Measurements from ENCODE around the gene RYR2. TPM values are rescaled to one million over a fixed set of nuclear protein-coding genes. Genes with fewer than 3 reads are reported as not detected.

RYR2 gene
- total and polyA plus RNA-seq, 9 of the 15 experiments (the other 6 are each of a cell fraction or from before 2014, with no cell fraction given), result 0.03 to 0.42 (median 0.14) TPM

DNA sequence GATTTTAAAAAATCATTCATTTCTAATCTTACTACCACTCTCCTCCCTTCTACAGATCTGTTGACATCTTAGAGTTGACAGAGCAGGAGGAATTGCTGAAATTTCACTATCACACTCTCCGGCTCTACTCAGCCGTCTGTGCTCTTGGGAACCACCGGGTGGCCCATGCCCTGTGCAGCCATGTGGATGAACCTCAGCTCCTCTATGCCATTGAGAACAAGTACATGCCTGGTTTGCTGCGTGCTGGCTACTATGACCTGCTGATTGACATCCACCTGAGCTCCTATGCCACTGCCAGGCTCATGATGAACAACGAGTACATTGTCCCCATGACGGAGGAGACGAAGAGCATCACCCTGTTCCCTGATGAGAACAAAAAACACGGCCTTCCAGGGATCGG lies 572.0 kb downstream of the RYR2 start:
- H4K20me1 ChIP-seq (replicated peaks; ENCODE audit: control insufficient read depth, insufficient read depth, low read length), result no peaks in the 10 kb centered on the region
- H2AFZ ChIP-seq (ENCODE audit: low read depth, low read length), result no peak overlapping the region
- no peak overlapping the region for H3K27ac ChIP-seq (ENCODE audit: extremely low read depth, low read depth, low read length)
- ATAC-seq, result no peak
- no peaks in the 10 kb centered on the region for H3K27me3 ChIP-seq (ENCODE audit: control insufficient read depth in 2 of 2, insufficient read depth in 2 of 2, low read length in 2 of 2)
- in situ Hi-C loops (cut with MboI), result no loop called here
- WGBS (ENCODE audit: insufficient coverage, low coverage, missing lambda C conversion rate), result 4% methylated on average over 9 of the region's 9 CpGs
- H3K4me1 ChIP-seq (replicated peaks in 1 of 2; ENCODE audit: control insufficient read depth in 2 of 2, insufficient read depth in 2 of 2, low read length in 2 of 2), result no peaks in the 10 kb centered on the region
- no peaks in the 10 kb centered on the region; the same call in 1 of the 2 replicates for H3K9me3 ChIP-seq (replicated peaks; ENCODE audit: control insufficient read depth, insufficient read depth, low read depth, low read length)
- POLR2A ChIA-PET, result no interaction called here
- DNase-seq (ENCODE audit: extremely low read depth in 1 of 4, low spot score in 3 of 4), result no peak
- FAIRE-seq, result no peak
- TF ChIP-seq, protein P1, sequence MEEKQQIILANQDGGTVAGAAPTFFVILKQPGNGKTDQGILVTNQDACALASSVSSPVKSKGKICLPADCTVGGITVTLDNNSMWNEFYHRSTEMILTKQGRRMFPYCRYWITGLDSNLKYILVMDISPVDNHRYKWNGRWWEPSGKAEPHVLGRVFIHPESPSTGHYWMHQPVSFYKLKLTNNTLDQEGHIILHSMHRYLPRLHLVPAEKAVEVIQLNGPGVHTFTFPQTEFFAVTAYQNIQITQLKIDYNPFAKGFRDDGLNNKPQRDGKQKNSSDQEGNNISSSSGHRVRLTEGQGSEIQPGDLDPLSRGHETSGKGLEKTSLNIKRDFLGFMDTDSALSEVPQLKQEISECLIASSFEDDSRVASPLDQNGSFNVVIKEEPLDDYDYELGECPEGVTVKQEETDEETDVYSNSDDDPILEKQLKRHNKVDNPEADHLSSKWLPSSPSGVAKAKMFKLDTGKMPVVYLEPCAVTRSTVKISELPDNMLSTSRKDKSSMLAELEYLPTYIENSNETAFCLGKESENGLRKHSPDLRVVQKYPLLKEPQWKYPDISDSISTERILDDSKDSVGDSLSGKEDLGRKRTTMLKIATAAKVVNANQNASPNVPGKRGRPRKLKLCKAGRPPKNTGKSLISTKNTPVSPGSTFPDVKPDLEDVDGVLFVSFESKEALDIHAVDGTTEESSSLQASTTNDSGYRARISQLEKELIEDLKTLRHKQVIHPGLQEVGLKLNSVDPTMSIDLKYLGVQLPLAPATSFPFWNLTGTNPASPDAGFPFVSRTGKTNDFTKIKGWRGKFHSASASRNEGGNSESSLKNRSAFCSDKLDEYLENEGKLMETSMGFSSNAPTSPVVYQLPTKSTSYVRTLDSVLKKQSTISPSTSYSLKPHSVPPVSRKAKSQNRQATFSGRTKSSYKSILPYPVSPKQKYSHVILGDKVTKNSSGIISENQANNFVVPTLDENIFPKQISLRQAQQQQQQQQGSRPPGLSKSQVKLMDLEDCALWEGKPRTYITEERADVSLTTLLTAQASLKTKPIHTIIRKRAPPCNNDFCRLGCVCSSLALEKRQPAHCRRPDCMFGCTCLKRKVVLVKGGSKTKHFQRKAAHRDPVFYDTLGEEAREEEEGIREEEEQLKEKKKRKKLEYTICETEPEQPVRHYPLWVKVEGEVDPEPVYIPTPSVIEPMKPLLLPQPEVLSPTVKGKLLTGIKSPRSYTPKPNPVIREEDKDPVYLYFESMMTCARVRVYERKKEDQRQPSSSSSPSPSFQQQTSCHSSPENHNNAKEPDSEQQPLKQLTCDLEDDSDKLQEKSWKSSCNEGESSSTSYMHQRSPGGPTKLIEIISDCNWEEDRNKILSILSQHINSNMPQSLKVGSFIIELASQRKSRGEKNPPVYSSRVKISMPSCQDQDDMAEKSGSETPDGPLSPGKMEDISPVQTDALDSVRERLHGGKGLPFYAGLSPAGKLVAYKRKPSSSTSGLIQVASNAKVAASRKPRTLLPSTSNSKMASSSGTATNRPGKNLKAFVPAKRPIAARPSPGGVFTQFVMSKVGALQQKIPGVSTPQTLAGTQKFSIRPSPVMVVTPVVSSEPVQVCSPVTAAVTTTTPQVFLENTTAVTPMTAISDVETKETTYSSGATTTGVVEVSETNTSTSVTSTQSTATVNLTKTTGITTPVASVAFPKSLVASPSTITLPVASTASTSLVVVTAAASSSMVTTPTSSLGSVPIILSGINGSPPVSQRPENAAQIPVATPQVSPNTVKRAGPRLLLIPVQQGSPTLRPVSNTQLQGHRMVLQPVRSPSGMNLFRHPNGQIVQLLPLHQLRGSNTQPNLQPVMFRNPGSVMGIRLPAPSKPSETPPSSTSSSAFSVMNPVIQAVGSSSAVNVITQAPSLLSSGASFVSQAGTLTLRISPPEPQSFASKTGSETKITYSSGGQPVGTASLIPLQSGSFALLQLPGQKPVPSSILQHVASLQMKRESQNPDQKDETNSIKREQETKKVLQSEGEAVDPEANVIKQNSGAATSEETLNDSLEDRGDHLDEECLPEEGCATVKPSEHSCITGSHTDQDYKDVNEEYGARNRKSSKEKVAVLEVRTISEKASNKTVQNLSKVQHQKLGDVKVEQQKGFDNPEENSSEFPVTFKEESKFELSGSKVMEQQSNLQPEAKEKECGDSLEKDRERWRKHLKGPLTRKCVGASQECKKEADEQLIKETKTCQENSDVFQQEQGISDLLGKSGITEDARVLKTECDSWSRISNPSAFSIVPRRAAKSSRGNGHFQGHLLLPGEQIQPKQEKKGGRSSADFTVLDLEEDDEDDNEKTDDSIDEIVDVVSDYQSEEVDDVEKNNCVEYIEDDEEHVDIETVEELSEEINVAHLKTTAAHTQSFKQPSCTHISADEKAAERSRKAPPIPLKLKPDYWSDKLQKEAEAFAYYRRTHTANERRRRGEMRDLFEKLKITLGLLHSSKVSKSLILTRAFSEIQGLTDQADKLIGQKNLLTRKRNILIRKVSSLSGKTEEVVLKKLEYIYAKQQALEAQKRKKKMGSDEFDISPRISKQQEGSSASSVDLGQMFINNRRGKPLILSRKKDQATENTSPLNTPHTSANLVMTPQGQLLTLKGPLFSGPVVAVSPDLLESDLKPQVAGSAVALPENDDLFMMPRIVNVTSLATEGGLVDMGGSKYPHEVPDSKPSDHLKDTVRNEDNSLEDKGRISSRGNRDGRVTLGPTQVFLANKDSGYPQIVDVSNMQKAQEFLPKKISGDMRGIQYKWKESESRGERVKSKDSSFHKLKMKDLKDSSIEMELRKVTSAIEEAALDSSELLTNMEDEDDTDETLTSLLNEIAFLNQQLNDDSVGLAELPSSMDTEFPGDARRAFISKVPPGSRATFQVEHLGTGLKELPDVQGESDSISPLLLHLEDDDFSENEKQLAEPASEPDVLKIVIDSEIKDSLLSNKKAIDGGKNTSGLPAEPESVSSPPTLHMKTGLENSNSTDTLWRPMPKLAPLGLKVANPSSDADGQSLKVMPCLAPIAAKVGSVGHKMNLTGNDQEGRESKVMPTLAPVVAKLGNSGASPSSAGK (IDR thresholded peaks at IDR 0.05), result no peak
- no peak for TF ChIP-seq ZNF76 (CRISPR knock-in tag; IDR thresholded peaks at IDR 0.05; ENCODE audit: borderline replicate concordance)
- no peak for TF ChIP-seq RB1 (IDR thresholded peaks at IDR 0.05; ENCODE audit: low read depth)
- TF ChIP-seq POLR2G (IDR thresholded peaks at IDR 0.05; ENCODE audit: low read depth, low read length), result no peak
- no peak for TF ChIP-seq TCF3 (CRISPR knock-in tag; IDR thresholded peaks at IDR 0.05)
- no peak for TF ChIP-seq MTF1 (CRISPR knock-in tag; IDR thresholded peaks at IDR 0.05; ENCODE audit: borderline replicate concordance)
- CTCF ChIA-PET (ENCODE audit: low intra/inter-chr PET ratio), result no interaction called here
- H3K36me3 ChIP-seq (ENCODE audit: control insufficient read depth, insufficient read depth, low read length), result no peaks in the 10 kb centered on the region
- no peak overlapping the region for H3K4me3 ChIP-seq
- H3K4me2 ChIP-seq (ENCODE audit: insufficient read depth, low read length), result no peak overlapping the region
- no peak overlapping the region for H3K9ac ChIP-seq (ENCODE audit: insufficient read depth in 1 of 2, low read depth in 2 of 2, low read length in 2 of 2)
- no peaks in the 10 kb centered on the region for H3K9me1 ChIP-seq (ENCODE audit: control insufficient read depth, insufficient read depth, low read length)
- no peaks in the 10 kb centered on the region for H3K79me2 ChIP-seq (ENCODE audit: control insufficient read depth, insufficient read depth, low read length)
- no TSS peak for BruUV-seq (replicated peaks)
- intact Hi-C loops (cut with micrococcal nuclease), result no loop called here
